HEK293 (cell line): Measurements from ENCODE around the gene MYL3.
A peak's percentile ranks its signal among the peaks of the same experiment; 100 is the strongest.

ENCODE experiments used
- CTCF ChIA-PET: fragments of 350-600 bp; formaldehyde crosslinking; extraction: SDS; loops from one replicate; lab custom pipeline; 2021; ENCODE audit warnings: antibody characterized with exemption; lab: Yijun Ruan, JAX
- POLR2A ChIA-PET: fragments of 300-600 bp; formaldehyde crosslinking; extraction: SDS; loops from one replicate; lab custom pipeline; 2020; ENCODE audit warnings: antibody characterized with exemption, inconsistent platforms; lab: Yijun Ruan, JAX
- H3K27ac ChIP-seq: fragments of 200-500 bp; sonication (Bioruptor generic); 2 replicates; pipeline ENCODE4 v1.5.1; 2014; ENCODE audit warnings: low read depth, low read length, control low read depth, inconsistent platforms; ENCODE audit errors: extremely low read depth
- H3K36me3 ChIP-seq, 2 experiments: fragments of 200-500 bp in 1 of 2; sonication (Bioruptor generic) in 1 of 2; 1 replicate in 1 of 2; 2 replicates in 1 of 2; pipeline ENCODE4 v1.5.1; 2014 to 2017; ENCODE audit warnings: inconsistent platforms in 2 of 2, low read length in 2 of 2; ENCODE audit not compliant: control insufficient read depth in 2 of 2, insufficient read depth in 1 of 2
- H3K4me1 ChIP-seq: fragments of 200-500 bp; sonication (Bioruptor generic); 2 replicates; pipeline ENCODE4 v1.5.1; 2014; ENCODE audit warnings: mild to moderate bottlenecking, low read length, inconsistent platforms; ENCODE audit not compliant: control insufficient read depth, insufficient read depth
- H3K4me3 ChIP-seq: 2 replicates; pipeline ENCODE4 v1.5.1; 2011; ENCODE audit warnings: low read depth, mild to moderate bottlenecking, control low read depth, low read length, moderate library complexity
- H3K9me3 ChIP-seq: fragments of 200-500 bp; sonication (Bioruptor generic); 2 replicates; pipeline ENCODE4 v1.5.1; 2014; ENCODE audit warnings: low read depth, low read length, inconsistent platforms; ENCODE audit not compliant: control insufficient read depth, insufficient read depth
- BCL11A ChIP-seq: fragments of 450-650 bp; formaldehyde crosslinking; IDR thresholded peaks from 2 replicates; pipeline ENCODE4 v1.5.1; 2016; ENCODE audit warnings: low read depth, missing biosample characterization, missing genetic modification characterization
- EGR2 ChIP-seq: fragments of 450-650 bp; formaldehyde crosslinking; IDR thresholded peaks from 2 replicates; pipeline ENCODE4 v1.5.1; 2016; ENCODE audit warnings: low read depth, missing biosample characterization, missing genetic modification characterization
- PATZ1 ChIP-seq: fragments of 450-650 bp; formaldehyde crosslinking; IDR thresholded peaks from 2 replicates; pipeline ENCODE4 v1.5.1; 2016; ENCODE audit warnings: missing biosample characterization, missing genetic modification characterization
- ZBTB17 ChIP-seq: fragments of 450-650 bp; formaldehyde crosslinking; IDR thresholded peaks from 2 replicates; pipeline ENCODE4 v1.5.1; 2016; ENCODE audit warnings: missing biosample characterization, missing genetic modification characterization
- ZBTB48 ChIP-seq: fragments of 450-650 bp; formaldehyde crosslinking; IDR thresholded peaks from 2 replicates; pipeline ENCODE4 v1.5.1; 2016; ENCODE audit warnings: missing biosample characterization, missing genetic modification characterization
- ZFHX2 ChIP-seq: fragments of 450-650 bp; formaldehyde crosslinking; conservative IDR thresholded peaks from 2 replicates; pipeline ENCODE4 v1.5.1; 2016; ENCODE audit warnings: missing biosample characterization, missing genetic modification characterization
- ZNF175 ChIP-seq: fragments of 450-650 bp; formaldehyde crosslinking; IDR thresholded peaks from 2 replicates; pipeline ENCODE4 v1.5.1; 2016; ENCODE audit warnings: missing biosample characterization, missing genetic modification characterization
- ZNF266 ChIP-seq: fragments of 450-650 bp; formaldehyde crosslinking; IDR thresholded peaks from 2 replicates; pipeline ENCODE4 v1.5.1; 2016; ENCODE audit warnings: missing biosample characterization, missing genetic modification characterization, low read depth
- ZNF416 ChIP-seq: fragments of 450-650 bp; formaldehyde crosslinking; IDR thresholded peaks from 2 replicates; pipeline ENCODE4 v1.5.1; 2016; ENCODE audit warnings: missing biosample characterization, missing genetic modification characterization
- ZNF521 ChIP-seq: fragments of 450-650 bp; formaldehyde crosslinking; IDR thresholded peaks from 2 replicates; pipeline ENCODE4 v1.5.1; 2017; ENCODE audit warnings: missing biosample characterization, mild to moderate bottlenecking, missing genetic modification characterization
- ZNF548 ChIP-seq: fragments of 450-650 bp; formaldehyde crosslinking; IDR thresholded peaks from 2 replicates; pipeline ENCODE4 v1.5.1; 2016; ENCODE audit warnings: missing biosample characterization, missing genetic modification characterization
- ZNF654 ChIP-seq: fragments of 450-650 bp; formaldehyde crosslinking; IDR thresholded peaks from 2 replicates; pipeline ENCODE4 v1.5.1; 2016; ENCODE audit warnings: low read depth, missing biosample characterization, missing genetic modification characterization
- ZSCAN23 ChIP-seq: fragments of 450-650 bp; formaldehyde crosslinking; IDR thresholded peaks from 2 replicates; pipeline ENCODE4 v1.5.1; 2016; ENCODE audit warnings: missing biosample characterization, missing genetic modification characterization
- TF ChIP-seq, protein P1 (sequence below): fragments of 450-650 bp; formaldehyde crosslinking; conservative IDR thresholded peaks from 2 replicates; pipeline ENCODE4 v1.5.1; 2016; ENCODE audit warnings: low read depth, missing biosample characterization, missing genetic modification characterization

MYL3 gene

DNA sequence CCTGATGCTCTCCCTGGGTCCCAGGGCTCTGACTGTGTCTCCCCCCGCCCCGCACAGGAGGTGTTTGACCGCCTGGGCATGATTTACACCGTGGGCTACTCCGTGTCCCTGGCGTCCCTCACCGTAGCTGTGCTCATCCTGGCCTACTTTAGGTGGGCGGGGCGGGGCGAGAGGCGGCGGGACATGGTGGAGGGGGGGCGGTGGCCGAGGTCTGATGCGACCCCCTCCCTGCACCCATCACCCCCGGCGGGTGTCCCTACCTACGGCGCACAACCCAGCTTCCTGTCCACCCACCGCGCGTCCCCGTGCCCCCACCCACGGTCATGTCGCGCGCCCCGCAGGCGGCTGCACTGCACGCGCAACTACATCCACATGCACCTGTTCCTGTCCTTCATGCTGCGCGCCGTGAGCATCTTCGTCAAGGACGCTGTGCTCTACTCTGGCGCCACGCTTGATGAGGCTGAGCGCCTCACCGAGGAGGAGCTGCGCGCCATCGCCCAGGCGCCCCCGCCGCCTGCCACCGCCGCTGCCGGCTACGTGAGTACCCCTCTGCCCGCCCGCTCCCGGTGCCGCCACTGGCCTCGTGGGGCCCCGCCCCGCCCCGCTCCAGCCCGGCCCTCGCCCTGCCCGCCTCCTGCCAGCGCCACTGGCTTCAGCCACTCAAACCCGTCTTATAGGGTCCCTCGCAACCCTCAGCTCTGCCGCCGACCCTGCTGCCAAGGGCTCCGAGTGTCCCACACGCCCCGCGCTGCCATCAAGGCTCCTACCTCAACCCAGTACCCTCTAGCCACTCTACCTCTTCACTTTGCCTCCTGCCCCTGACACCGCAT is 35.3 kb upstream of the MYL3 start:
- ChIA-PET CTCF (interaction anchor here (0.5 to 0.8 kb wide), 2 partner anchors 88 to 172 kb away, joined by 3 to 5 read pairs; no protein-coding TSS in a partner anchor), POLR2A (no interaction called here)

GRCh38 chr3:46897829-46898320 is 34.6 kb upstream of the MYL3 start:
- TF ChIP-seq ZBTB17 (tag by site-specific recombination), result no peak
- TF ChIP-seq BCL11A, result 0 out of 2 replicates have a peak, but pooled peaks have one; percentile 19
- H3K36me3 ChIP-seq, result no peaks in the 10 kb centered on the region
- H3K27ac ChIP-seq, result no peak overlapping the region
- no peaks in the 10 kb centered on the region for H3K9me3 ChIP-seq
- H3K4me3 ChIP-seq, result no peak overlapping the region
- ChIA-PET POLR2A (no interaction called here), CTCF (interaction anchor here (0.5 kb wide), 1 partner anchor 171 kb away, joined by 3 read pairs; no protein-coding TSS in a partner anchor)
- H3K4me1 ChIP-seq, result no peaks in the 10 kb centered on the region

More for the DNA sequence above, 35.3 kb upstream of the MYL3 start:
- no peaks in the 10 kb centered on the region for H3K36me3 ChIP-seq
- TF ChIP-seq ZFHX2 (tag by site-specific recombination), result 0 out of 2 replicates have a peak, but pooled peaks have one; percentile 9
- 0 out of 2 replicates have a peak, but pooled peaks have one; percentile 9 for TF ChIP-seq EGR2
- no peak for TF ChIP-seq ZNF175 (tag by site-specific recombination)
- TF ChIP-seq, all 188 proteins: peak for 2
- H3K9me3 ChIP-seq, result no peaks in the 10 kb centered on the region
- H3K27ac ChIP-seq, result no peak overlapping the region
- no peak overlapping the region for H3K4me3 ChIP-seq
- H3K4me1 ChIP-seq, result no peaks in the 10 kb centered on the region

DNA sequence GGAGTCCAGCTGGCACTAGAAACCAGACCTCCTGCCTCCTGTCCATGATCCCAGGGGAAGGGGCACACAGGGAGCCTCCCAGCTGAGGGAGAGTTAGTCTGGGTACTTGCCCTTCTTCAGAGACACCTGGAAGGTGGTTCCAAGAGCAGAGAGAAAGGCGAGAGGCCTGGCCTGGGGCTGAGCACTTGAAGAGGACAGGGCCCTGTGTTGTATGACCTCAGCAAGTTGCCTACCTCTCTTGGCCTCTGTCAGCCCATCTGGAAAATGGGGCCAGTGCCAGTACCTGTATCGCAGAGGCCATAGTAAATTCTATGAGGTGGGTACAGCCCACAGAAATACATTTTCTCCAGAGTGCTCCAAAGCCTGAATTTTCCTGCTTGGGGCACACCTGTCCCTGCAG is 33.8 kb upstream of the MYL3 start:
- POLR2A ChIA-PET, result no interaction called here
- no peaks in the 10 kb centered on the region for H3K36me3 ChIP-seq
- H3K4me3 ChIP-seq, result no peak overlapping the region
- TF ChIP-seq PATZ1 (tag by site-specific recombination), result no peak
- TF ChIP-seq, all 188 proteins: peak for 0
- Histone ChIP-seq H3K9me3 (no peaks in the 10 kb centered on the region), H3K4me1 (no peaks in the 10 kb centered on the region), H3K27ac (no peak overlapping the region)
- CTCF ChIA-PET, result no interaction called here

- CTCF ChIA-PET, result interaction anchor here (1.1 to 2.3 kb wide), 5 partner anchors 16 to 193 kb away, joined by 3 to 23 read pairs (median 8); no protein-coding TSS in a partner anchor
- POLR2A ChIA-PET, result no interaction called here
- H3K4me3 ChIP-seq, result no peak overlapping the region
- no peaks in the 10 kb centered on the region for H3K9me3 ChIP-seq
- TF ChIP-seq ZBTB17 (tag by site-specific recombination), result no peak
- TF ChIP-seq ZNF266 (tag by site-specific recombination), result no peak
- no peak for TF ChIP-seq ZSCAN23 (tag by site-specific recombination)
- no peak for TF ChIP-seq ZBTB48 (tag by site-specific recombination)
- TF ChIP-seq, all 188 proteins: peak for 0
- Histone ChIP-seq H3K4me1 (no peaks in the 10 kb centered on the region), H3K36me3 (no peaks in the 10 kb centered on the region), H3K27ac (no peak overlapping the region)
Observed at GRCh38 chr3:46896386-46896785, 33.1 kb upstream of the MYL3 start.

DNA sequence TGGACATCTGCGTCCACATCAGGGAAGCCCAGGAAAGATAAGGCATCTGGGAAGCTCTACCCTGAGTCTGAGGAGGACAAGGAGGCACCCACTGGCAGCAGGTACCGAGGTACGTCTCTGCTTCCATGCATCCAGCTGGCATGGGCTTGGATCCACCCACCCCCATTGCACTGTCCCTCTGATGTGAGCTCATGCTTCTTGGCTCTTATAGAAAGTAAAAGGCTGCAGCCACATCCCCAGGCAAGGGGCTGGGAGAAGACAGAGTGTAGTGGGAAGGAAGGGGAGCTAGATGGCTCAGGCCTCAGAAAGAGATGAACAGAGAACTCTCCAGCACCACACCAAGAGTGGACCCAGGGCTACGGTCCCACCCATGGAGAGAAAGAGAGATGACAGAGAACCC is 32.5 kb upstream of the MYL3 start:
- Histone ChIP-seq H3K4me3 (no peak overlapping the region), H3K27ac (no peak overlapping the region), H3K36me3 (no peaks in the 10 kb centered on the region), H3K4me1 (no peaks in the 10 kb centered on the region), H3K9me3 (no peaks in the 10 kb centered on the region)
- ChIA-PET CTCF (interaction anchor here (0.6 to 2.3 kb wide), 16 partner anchors 9 to 432 kb away, joined by 3 to 23 read pairs (median 4); no protein-coding TSS in a partner anchor), POLR2A (no interaction called here)
- TF ChIP-seq, protein P1, sequence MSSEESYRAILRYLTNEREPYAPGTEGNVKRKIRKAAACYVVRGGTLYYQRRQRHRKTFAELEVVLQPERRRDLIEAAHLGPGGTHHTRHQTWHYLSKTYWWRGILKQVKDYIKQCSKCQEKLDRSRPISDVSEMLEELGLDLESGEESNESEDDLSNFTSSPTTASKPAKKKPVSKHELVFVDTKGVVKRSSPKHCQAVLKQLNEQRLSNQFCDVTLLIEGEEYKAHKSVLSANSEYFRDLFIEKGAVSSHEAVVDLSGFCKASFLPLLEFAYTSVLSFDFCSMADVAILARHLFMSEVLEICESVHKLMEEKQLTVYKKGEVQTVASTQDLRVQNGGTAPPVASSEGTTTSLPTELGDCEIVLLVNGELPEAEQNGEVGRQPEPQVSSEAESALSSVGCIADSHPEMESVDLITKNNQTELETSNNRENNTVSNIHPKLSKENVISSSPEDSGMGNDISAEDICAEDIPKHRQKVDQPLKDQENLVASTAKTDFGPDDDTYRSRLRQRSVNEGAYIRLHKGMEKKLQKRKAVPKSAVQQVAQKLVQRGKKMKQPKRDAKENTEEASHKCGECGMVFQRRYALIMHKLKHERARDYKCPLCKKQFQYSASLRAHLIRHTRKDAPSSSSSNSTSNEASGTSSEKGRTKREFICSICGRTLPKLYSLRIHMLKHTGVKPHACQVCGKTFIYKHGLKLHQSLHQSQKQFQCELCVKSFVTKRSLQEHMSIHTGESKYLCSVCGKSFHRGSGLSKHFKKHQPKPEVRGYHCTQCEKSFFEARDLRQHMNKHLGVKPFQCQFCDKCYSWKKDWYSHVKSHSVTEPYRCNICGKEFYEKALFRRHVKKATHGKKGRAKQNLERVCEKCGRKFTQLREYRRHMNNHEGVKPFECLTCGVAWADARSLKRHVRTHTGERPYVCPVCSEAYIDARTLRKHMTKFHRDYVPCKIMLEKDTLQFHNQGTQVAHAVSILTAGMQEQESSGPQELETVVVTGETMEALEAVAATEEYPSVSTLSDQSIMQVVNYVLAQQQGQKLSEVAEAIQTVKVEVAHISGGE (tag by site-specific recombination), result no peak
- TF ChIP-seq BCL11A, result no peak
- no peak for TF ChIP-seq ZNF548 (tag by site-specific recombination)
- no peak for TF ChIP-seq ZNF175 (tag by site-specific recombination)
- no peak for TF ChIP-seq ZNF521 (tag by site-specific recombination)
- no peak for TF ChIP-seq ZNF654 (tag by site-specific recombination)
- TF ChIP-seq ZNF416, result no peak
